Motor neuron (in vitro differentiated cells): Measurements from ENCODE around the gene PLPPR4. TPM values are rescaled to one million over a fixed set of nuclear protein-coding genes. Genes with fewer than 3 reads are reported as not detected.
"Not testable (repeated sequence)": the region's sequence is repeated elsewhere in the genome, so short reads cannot be mapped to it uniquely, and the experiment has no call there.

ENCODE experiments used
- ATAC-seq, 8 experiments: fragments of 200-7000 bp; cut with Tn5 transposase; replicated peaks in 6 of 8; 2 replicates each; pipeline ENCODE4 v1.8.0; 2021; ENCODE audit warnings: mild to moderate bottlenecking in 8 of 8, moderate library complexity in 8 of 8
- H3K27ac ChIP-seq, 2 donors: fragments of 250-450 bp; sonication (Bioruptor Pico); 2 replicates each; pipeline ENCODE4 v1.9.0; 2021; ENCODE audit warnings: antibody characterized with exemption in 2 of 2, mild to moderate bottlenecking in 2 of 2, moderate library complexity in 1 of 2
- H3K4me1 ChIP-seq, 2 donors: fragments of 250-450 bp; sonication (Bioruptor Pico); replicated peaks in 1 of 2; 2 replicates each; pipeline ENCODE4 v1.6.1; 2021; ENCODE audit warnings: antibody characterized with exemption in 2 of 2, mild to moderate bottlenecking in 2 of 2, moderate library complexity in 1 of 2
- H3K4me3 ChIP-seq, 5 donors: fragments of 250-450 bp; sonication (Bioruptor Pico); 2 replicates each; pipeline ENCODE4 v1.9.0; 2021; ENCODE audit warnings: antibody characterized with exemption in 5 of 5, mild to moderate bottlenecking in 5 of 5, moderate library complexity in 4 of 5
- WGBS, 10 experiments: fragments of 450-650 bp; shearing (Covaris generic); methylation state at CpG; one replicate each; pipeline ENCODE4 v1.0.0; 2022; 5-methylcytosine and 5-hydroxymethylcytosine counted together
- in situ Hi-C, 9 experiments: fragments of 400-800 bp; cut with MboI; loops; one replicate each; pipeline ENCODE4 v1.15.0; 2021; ENCODE audit warnings: low sequenced_read_pairs in 9 of 9, low pct_unique_long_range_greater_than_20kb in 2 of 9; ENCODE audit not compliant: unreplicated experiment in 9 of 9
- total RNA-seq, 8 experiments: library from RNA; unstranded; fragments of 300-600 nt; gene quantifications; 2 replicates each; pipeline versions ENCODE4 v1.2.3 to v1.2.4, GENCODE V29; 2022

Gene PLPPR4
- total RNA-seq, 8 experiments from 2014 or later = 1.1 to 45.0 (median 9.4) TPM

- no peak overlapping the region for H3K27ac ChIP-seq
- WGBS, 10 experiments = 29 to 88% (median 69%) methylated on average over 2 to 6 of the region's 6 CpGs; no CpG with 5 or more reads in 1 of the 10 experiments
- in situ Hi-C loops = no loop called here
- no peak for ATAC-seq
- no peaks in the 10 kb centered on the region for H3K4me1 ChIP-seq
- no peak overlapping the region for H3K4me3 ChIP-seq
These were observed 24.6 kb upstream of the PLPPR4 start for GRCh38 chr1:99239690-99240089.

- no peaks in the 10 kb centered on the region for H3K4me1 ChIP-seq
- no peak for ATAC-seq
- H3K4me3 ChIP-seq = no peak overlapping the region
- no peak overlapping the region for H3K27ac ChIP-seq
- in situ Hi-C loops = no loop called here
- 28 to 100% (median 99%) methylated on average over 1 to 2 of the region's 2 CpGs for WGBS, 10 experiments
These were observed 23.7 kb upstream of the PLPPR4 start for GRCh38 chr1:99240621-99241020.

- no peak for ATAC-seq
- no peak overlapping the region for H3K4me3 ChIP-seq
- in situ Hi-C loops = no loop called here
- no peaks in the 10 kb centered on the region for H3K4me1 ChIP-seq
- H3K27ac ChIP-seq = no peak overlapping the region
- 26 to 100% (median 87%) methylated on average over 1 to 3 of the region's 3 CpGs for WGBS, 10 experiments
These were observed 18.1 kb upstream of the PLPPR4 start for GRCh38 chr1:99246152-99246551.

- H3K27ac ChIP-seq = no peak overlapping the region
- H3K4me1 ChIP-seq = no peaks in the 10 kb centered on the region
- no peak overlapping the region for H3K4me3 ChIP-seq
- in situ Hi-C loops = no loop called here
- whole genome bisulfite sequencing, 10 experiments = 45 to 96% (median 79%) methylated on average over 1 to 2 of the region's 2 CpGs; no CpG with 5 or more reads in 1 of the 10 experiments
- no peak for ATAC-seq
These were observed 17.1 kb upstream of the PLPPR4 start for GRCh38 chr1:99247199-99247598.

- 52 to 100% (median 89%) methylated on average over 1 to 5 of the region's 5 CpGs; no CpG with 5 or more reads in 1 of the 10 experiments for WGBS, 10 experiments
- Histone ChIP-seq H3K27ac (no peak overlapping the region), H3K4me3 (no peak overlapping the region), H3K4me1 (no peaks in the 10 kb centered on the region)
- in situ Hi-C loops = no loop called here
- ATAC-seq = no peak
These were observed 13.6 kb upstream of the PLPPR4 start for GRCh38 chr1:99250728-99251127.

- Histone ChIP-seq H3K4me3 (no peak overlapping the region), H3K27ac (no peak overlapping the region), H3K4me1 (no peaks in the 10 kb centered on the region)
- WGBS, 10 experiments = 11 to 100% (median 89%) methylated on average over 1 of the region's 1 CpG; no CpG with 5 or more reads in 1 of the 10 experiments
- in situ Hi-C loops = no loop called here
- no peak for ATAC-seq
These were observed 13.0 kb upstream of the PLPPR4 start for GRCh38 chr1:99251308-99251707.

- no peak overlapping the region for H3K4me3 ChIP-seq
- H3K27ac ChIP-seq = no peak overlapping the region
- peak in 1 of 8 experiments; percentile 49 for ATAC-seq
- H3K4me1 ChIP-seq = no peaks in the 10 kb centered on the region
- in situ Hi-C loops = no loop called here
- 0 to 80% (median 33%) methylated on average over 1 to 2 of the region's 2 CpGs; no CpG with 5 or more reads in 2 of the 10 experiments for WGBS, 10 experiments
These were observed 11.7 kb upstream of the PLPPR4 start for GRCh38 chr1:99252630-99253029.

GRCh38 chr1:99260402-99260801, 3.9 kb upstream of the PLPPR4 start:
- H3K4me1 ChIP-seq, H3K4me3 ChIP-seq, H3K27ac ChIP-seq, in situ Hi-C loops, ATAC-seq: not testable (repeated sequence)
- WGBS, 10 experiments = 90% methylated on average over 2 of the region's 3 CpGs; no CpG with 5 or more reads in 9 of the 10 experiments

GRCh38 chr1:99265124-99265523, 832 bp downstream of the PLPPR4 start:
- no peak for ATAC-seq
- H3K4me1 ChIP-seq = no peaks in the 10 kb centered on the region
- in situ Hi-C loops = no loop called here
- peak overlapping the region; percentile 34 to 56 (median 44) for H3K4me3 ChIP-seq
- H3K27ac ChIP-seq = no peak overlapping the region
- WGBS, 10 experiments = 22 to 100% (median 80%) methylated on average over 1 to 3 of the region's 3 CpGs; no CpG with 5 or more reads in 1 of the 10 experiments

- peak in 3 of 8 experiments; percentile 69 to 81 (median 79) for ATAC-seq
- WGBS, 10 experiments = 0 to 95% (median 60%) methylated on average over 1 to 2 of the region's 2 CpGs
- no peak overlapping the region for H3K4me3 ChIP-seq
These were observed 2.4 kb downstream of the PLPPR4 start for GRCh38 chr1:99266726-99267125.

GRCh38 chr1:99268021-99268420, 3.7 kb downstream of the PLPPR4 start:
- no peak overlapping the region for H3K27ac ChIP-seq
- no peak overlapping the region for H3K4me3 ChIP-seq
- 83 to 100% (median 100%) methylated on average over 1 of the region's 1 CpG; no CpG with 5 or more reads in 2 of the 10 experiments for WGBS, 10 experiments
- in situ Hi-C loops = no loop called here
- H3K4me1 ChIP-seq = no peaks in the 10 kb centered on the region
- no peak for ATAC-seq

More at GRCh38 chr1:99266726-99267125, 2.4 kb downstream of the PLPPR4 start:
- H3K4me1 ChIP-seq = no peaks in the 10 kb centered on the region
- H3K27ac ChIP-seq = no peak overlapping the region
- in situ Hi-C loops = no loop called here

GRCh38 chr1:99269321-99269720, 5.0 kb downstream of the PLPPR4 start:
- ATAC-seq = no peak

GRCh38 chr1:99270646-99271045, 6.4 kb downstream of the PLPPR4 start:
- no peak overlapping the region for H3K4me3 ChIP-seq
- H3K4me1 ChIP-seq = no peaks in the 10 kb centered on the region
- no peak overlapping the region for H3K27ac ChIP-seq
- 50 to 95% (median 71%) methylated on average over 1 of the region's 1 CpG; no CpG with 5 or more reads in 2 of the 10 experiments for WGBS, 10 experiments
- ATAC-seq = no peak
- in situ Hi-C loops = no loop called here

More at GRCh38 chr1:99269321-99269720, 5.0 kb downstream of the PLPPR4 start:
- no peak overlapping the region for H3K27ac ChIP-seq
- in situ Hi-C loops = no loop called here
- no peaks in the 10 kb centered on the region for H3K4me1 ChIP-seq
- H3K4me3 ChIP-seq = no peak overlapping the region

GRCh38 chr1:99271249-99271648, 7.0 kb downstream of the PLPPR4 start:
- no peak overlapping the region for H3K27ac ChIP-seq
- ATAC-seq = no peak
- in situ Hi-C loops = no loop called here
- H3K4me3 ChIP-seq = no peak overlapping the region
- no peaks in the 10 kb centered on the region for H3K4me1 ChIP-seq
